Fibroblast of the aortic adventitia (primary cell): ENCODE results near the gene TBC1D2B. TPM values are rescaled to one million over a fixed set of nuclear protein-coding genes. Genes with fewer than 3 reads are reported as not detected.

Experiments
- DNase-seq: peaks from one replicate; pipeline ENCODE4 v3.0.0-alpha.2; 2010; ENCODE audit warnings: low read depth
- H3K4me3 ChIP-seq: 2 replicates; pipeline ENCODE4 v1.5.1; 2011; ENCODE audit warnings: low read depth, mild to moderate bottlenecking, control low read depth, low read length, moderate library complexity
- total RNA-seq: library from RNA; depleted of rRNA; stranded (reverse); fragments of >200 nt; gene quantifications from 2 replicates; pipeline ENCODE4 v1.2.3, GENCODE V29; 2012; ENCODE audit warnings: low replicate concordance
- TF ChIP-seq, protein P1 (sequence below): IDR thresholded peaks from 2 replicates; pipeline ENCODE4 v1.5.1; 2011; ENCODE audit warnings: mild to moderate bottlenecking, low read length, control low read depth, inconsistent platforms; ENCODE audit not compliant: insufficient read depth

TBC1D2B gene
- total RNA-seq, 1 donor, result 28.9 TPM

DNA sequence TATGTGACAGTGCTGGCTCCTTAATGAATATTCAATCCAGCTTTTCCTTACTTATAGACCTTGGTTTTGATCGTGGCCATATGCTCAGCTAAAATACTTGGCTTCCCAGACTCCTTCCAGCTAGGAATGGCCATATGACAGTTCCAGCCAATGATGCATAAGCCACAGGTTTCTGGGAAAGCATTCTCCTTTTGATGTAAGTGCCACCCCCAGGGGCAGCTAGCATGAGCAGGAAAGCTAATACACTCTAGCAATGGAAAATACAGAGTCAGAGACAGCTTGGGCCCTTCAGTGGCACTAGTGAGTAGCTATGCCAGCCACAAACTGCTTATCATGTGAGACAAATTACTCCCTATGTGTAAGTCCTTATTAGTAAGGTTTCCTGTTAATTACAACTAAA lies 26.7 kb downstream of the TBC1D2B start:
- peak; percentile 51 for DNase-seq
- TF ChIP-seq, protein P1, sequence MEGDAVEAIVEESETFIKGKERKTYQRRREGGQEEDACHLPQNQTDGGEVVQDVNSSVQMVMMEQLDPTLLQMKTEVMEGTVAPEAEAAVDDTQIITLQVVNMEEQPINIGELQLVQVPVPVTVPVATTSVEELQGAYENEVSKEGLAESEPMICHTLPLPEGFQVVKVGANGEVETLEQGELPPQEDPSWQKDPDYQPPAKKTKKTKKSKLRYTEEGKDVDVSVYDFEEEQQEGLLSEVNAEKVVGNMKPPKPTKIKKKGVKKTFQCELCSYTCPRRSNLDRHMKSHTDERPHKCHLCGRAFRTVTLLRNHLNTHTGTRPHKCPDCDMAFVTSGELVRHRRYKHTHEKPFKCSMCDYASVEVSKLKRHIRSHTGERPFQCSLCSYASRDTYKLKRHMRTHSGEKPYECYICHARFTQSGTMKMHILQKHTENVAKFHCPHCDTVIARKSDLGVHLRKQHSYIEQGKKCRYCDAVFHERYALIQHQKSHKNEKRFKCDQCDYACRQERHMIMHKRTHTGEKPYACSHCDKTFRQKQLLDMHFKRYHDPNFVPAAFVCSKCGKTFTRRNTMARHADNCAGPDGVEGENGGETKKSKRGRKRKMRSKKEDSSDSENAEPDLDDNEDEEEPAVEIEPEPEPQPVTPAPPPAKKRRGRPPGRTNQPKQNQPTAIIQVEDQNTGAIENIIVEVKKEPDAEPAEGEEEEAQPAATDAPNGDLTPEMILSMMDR, result no peak
- no peak overlapping the region for H3K4me3 ChIP-seq

DNA sequence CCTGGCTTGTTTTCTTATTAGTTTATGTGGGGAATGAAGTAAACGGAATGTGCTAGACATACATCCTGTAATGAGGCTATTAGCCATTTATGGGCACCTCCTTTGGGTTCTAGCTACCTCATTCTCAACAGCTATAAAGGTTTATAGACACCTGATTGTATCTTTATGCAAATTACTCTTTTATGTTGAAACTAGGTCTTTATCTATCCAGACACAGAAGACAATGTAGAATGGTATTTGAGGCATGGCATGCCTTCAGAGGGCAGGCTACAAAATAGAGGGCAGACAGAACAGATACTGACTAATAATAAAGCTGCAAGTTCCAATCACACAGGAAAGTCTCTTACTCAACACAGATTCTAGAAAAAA lies 27.1 kb downstream of the TBC1D2B start:
- no peak overlapping the region for H3K4me3 ChIP-seq
- no peak for DNase-seq
- TF ChIP-seq, protein P1, result no peak

DNA sequence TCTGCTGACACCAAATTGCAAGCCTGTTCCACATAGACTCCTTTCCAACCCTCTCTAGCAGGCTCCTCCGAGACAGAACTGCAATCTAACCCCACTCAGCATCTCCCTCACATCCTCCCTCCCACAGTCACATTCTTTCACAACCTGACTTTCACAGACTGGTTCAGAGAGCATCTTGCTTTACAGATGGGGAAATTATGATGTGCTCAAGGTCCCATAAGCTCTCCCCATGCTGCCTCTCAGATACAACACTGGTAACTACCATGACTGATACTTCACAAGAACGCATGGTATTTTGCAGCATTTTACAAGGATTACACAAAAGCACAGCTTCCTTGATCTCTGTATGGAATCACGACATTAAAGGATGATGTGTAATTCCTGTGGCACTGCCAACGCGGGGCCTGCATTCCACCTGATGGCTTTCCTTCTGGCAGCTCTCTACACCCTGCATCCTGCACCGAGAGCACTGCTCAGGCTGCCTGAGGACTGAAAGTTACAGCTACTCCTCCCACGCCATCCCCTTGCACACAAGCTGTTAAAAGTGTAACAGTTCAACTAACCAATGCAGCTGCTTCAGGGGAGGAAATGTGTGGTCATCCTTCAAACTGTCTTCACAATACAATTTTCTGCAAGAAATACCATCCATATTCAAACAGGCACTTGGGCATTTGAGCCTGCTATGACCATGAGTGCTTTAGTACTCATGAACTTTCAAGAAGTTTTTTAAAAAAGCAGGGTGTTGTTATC lies 27.6 kb downstream of the TBC1D2B start:
- H3K4me3 ChIP-seq, result no peak overlapping the region
- DNase-seq, result peak; percentile 57

DNA sequence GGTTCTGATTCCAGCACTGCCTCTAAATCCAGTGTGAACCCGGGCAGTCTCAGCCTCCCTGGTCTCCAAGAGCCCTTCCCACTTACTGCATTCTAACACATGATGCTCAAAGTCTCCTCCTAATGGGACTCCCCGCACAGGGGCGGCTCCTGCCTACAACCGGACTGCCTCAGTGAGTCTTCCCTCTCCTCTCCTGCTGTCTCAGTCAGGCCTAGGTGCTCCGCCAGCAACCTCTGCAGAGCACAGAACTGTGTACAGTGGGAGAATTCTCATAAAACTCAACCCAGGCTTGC lies 28.9 kb downstream of the TBC1D2B start:
- no peak overlapping the region for H3K4me3 ChIP-seq
- no peak for DNase-seq
- TF ChIP-seq, protein P1, result peak; percentile 0

More for the DNA sequence above, 27.6 kb downstream of the TBC1D2B start:
- TF ChIP-seq, protein P1, result no peak

DNA sequence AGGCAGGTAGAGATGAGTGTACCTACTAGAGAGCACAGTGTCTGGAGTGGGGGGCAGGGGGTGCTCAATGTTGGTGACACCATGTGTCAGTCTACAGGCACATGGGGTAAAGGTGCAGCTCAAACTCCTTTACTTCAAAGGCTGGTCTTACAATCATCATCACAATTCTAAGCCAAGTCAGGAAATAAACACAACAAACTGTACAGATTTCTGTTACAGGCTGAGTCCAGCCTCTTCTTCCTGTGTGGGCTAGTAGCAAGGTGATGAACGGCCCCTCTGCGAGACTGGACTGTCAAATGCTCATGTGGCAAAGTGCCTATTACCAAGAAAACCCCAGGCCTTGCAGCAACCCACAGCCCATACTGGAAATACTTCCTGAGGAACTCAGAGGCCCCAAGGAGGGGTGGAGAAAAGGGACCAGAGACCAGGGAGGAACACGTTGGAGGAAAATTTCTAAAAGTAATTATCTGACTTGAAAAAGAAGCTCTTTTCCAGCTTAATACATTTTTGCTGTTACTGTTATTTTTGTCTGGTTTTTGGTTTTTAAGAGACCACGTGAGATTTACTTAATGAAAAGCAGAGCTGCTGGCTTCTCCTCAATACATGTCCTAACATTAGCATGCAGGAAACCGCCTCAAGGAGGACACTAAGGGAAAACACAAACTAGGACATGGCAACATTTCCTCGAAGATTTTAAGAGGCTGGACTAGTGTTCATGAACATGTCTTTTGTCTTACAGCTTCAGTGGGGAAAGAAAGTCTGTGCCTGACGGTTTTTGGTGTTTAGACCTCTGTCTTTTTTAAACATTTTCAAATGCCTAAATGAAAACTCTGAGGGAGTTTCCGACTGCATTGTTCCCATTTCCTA lies 29.5 kb downstream of the TBC1D2B start:
- TF ChIP-seq, protein P1, result peak; percentile 6
- no peak overlapping the region for H3K4me3 ChIP-seq
- DNase-seq, result peak; percentile 79

DNA sequence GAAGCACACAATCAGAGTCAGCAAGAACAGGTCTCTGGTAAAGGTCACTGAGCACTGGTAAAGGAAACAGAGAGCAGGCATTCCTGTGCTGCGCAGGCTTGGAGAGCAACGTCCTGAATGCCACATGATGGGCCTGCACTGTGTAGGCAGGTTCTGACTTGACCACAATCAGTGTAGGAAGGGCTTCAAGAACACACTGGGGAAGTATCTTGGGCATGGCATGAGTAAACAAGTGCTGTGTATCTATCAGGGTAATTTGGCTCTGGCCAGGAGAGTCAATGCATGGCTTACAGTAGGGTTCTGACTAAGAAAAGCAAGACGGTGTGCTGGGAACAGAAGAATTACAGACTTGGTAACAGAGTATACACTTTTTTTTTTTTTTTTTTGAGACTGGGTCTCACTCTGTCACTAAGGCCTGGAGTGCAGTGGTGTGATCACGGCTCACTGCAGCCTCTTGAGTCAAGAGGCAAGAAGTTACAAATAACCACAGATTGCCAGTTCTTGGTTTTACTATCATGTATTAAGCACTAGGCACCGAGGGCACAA lies 30.6 kb downstream of the TBC1D2B start:
- TF ChIP-seq, protein P1, result no peak
- H3K4me3 ChIP-seq, result no peak overlapping the region
- DNase-seq, result no peak
